T-cell (primary cell): Measurements from ENCODE around the gene CACNB4. TPM values are rescaled to one million over a fixed set of nuclear protein-coding genes. Genes with fewer than 3 reads are reported as not detected.

Source experiments
- ATAC-seq, 4 experiments: fragments of 200-7000 bp in 3 of 4; fragments of 150-1000 bp in 1 of 4; cut with Tn5 transposase; replicated peaks in 1 of 4; 1 replicate in 3 of 4; 2 replicates in 1 of 4; pipeline ENCODE4 v1.10.0; 2021; ENCODE audit warnings: moderate library complexity in 3 of 4, mild to moderate bottlenecking in 2 of 4, moderate number of reproducible peaks in 1 of 4
- CTCF ChIA-PET, 2 donors: fragments of 300-600 bp; sonication (Branson Sonifier 250); formaldehyde crosslinking; loops; one replicate each; lab custom pipeline; 2022; ENCODE audit warnings: antibody characterized with exemption in 2 of 2; lab: Charles Lee
- POLR2A ChIA-PET, 2 donors: fragments of 300-600 bp; sonication (Branson Sonifier 250); formaldehyde crosslinking; loops; one replicate each; lab custom pipeline; 2022; ENCODE audit warnings: antibody characterized with exemption in 2 of 2; lab: Charles Lee
- DNase-seq, 35 experiments: peaks; one replicate each; pipeline versions ENCODE4 v3.0.0 to v3.0.0-alpha.2; 2013 to 2023
- H3K27ac ChIP-seq: one replicate; pipeline ENCODE4 v1.5.1; 2013; ENCODE audit warnings: low read length
- H3K27me3 ChIP-seq, 2 experiments: replicated peaks in 1 of 2; 1 replicate in 1 of 2; 2 replicates in 1 of 2; pipeline versions ENCODE4 v1.6.1 to v1.7.0; 2013; ENCODE audit warnings: low read length in 1 of 2, mixed read lengths in 1 of 2; ENCODE audit not compliant: control insufficient read depth in 2 of 2, insufficient read depth in 2 of 2; ENCODE audit errors: extremely low read depth in 1 of 2
- H3K36me3 ChIP-seq, 2 donors: 1 replicate in 1 of 2; 2 replicates in 1 of 2; pipeline versions ENCODE4 v1.6.1 to v1.7.0; 2013; ENCODE audit warnings: low read length in 1 of 2; ENCODE audit not compliant: control insufficient read depth in 2 of 2, insufficient read depth in 1 of 2; ENCODE audit errors: extremely low read depth in 1 of 2
- H3K4me1 ChIP-seq, 2 experiments: 1 replicate in 1 of 2; 2 replicates in 1 of 2; pipeline versions ENCODE4 v1.6.1 to v1.7.0; 2013; ENCODE audit warnings: low read length in 2 of 2, mixed read lengths in 1 of 2; ENCODE audit not compliant: insufficient read depth in 2 of 2, control insufficient read depth in 1 of 2; ENCODE audit errors: extremely low read depth in 1 of 2
- H3K4me3 ChIP-seq, 2 donors: 1 replicate in 1 of 2; 2 replicates in 1 of 2; pipeline versions ENCODE4 v1.5.1 to v1.7.0; 2013; ENCODE audit warnings: mild to moderate bottlenecking in 2 of 2, low read length in 1 of 2, moderate library complexity in 1 of 2; ENCODE audit not compliant: control insufficient read depth in 1 of 2; ENCODE audit errors: extremely low read depth in 1 of 2
- H3K9me3 ChIP-seq: 2 replicates; pipeline ENCODE4 v1.7.0; 2013
- H3K27ac Mint-ChIP-seq, 2 donors: one replicate each; pipeline ENCODE4 v1.8.0; 2020 to 2021; ENCODE audit warnings: mild to moderate bottlenecking in 2 of 2, mixed read lengths in 2 of 2
- H3K27me3 Mint-ChIP-seq, 2 donors: one replicate each; pipeline ENCODE4 v1.8.0; 2021 to 2022; ENCODE audit warnings: mixed read lengths in 2 of 2
- H3K36me3 Mint-ChIP-seq: one replicate; pipeline ENCODE4 v1.8.0; 2021; ENCODE audit warnings: mixed read lengths
- H3K4me1 Mint-ChIP-seq, 3 donors: one replicate each; pipeline ENCODE4 v1.8.0; 2020 to 2022; ENCODE audit warnings: mixed read lengths in 3 of 3, mild to moderate bottlenecking in 1 of 3
- H3K4me3 Mint-ChIP-seq, 3 donors: one replicate each; pipeline ENCODE4 v1.8.0; 2020 to 2022; ENCODE audit warnings: mild to moderate bottlenecking in 3 of 3, mixed read lengths in 3 of 3, moderate library complexity in 3 of 3
- H3K9me3 Mint-ChIP-seq, 3 donors: one replicate each; pipeline ENCODE4 v1.8.0; 2020 to 2022; ENCODE audit warnings: mixed read lengths in 3 of 3
- WGBS: methylation state at CpG from one replicate; pipeline ENCODE4 v1.1.5; 2013; ENCODE audit warnings: missing lambda C conversion rate; ENCODE audit not compliant: insufficient coverage; 5-methylcytosine and 5-hydroxymethylcytosine counted together
- total RNA-seq, 35 experiments: library from RNA in 6 of 35; stranded (reverse) in 6 of 35; fragments of 120-200 nt in 1 of 35; gene quantifications; one replicate each; pipeline versions ENCODE4 v1.2.1 to v1.2.4 and lab custom pipeline; 2013 to 2026

The CACNB4 gene
- total RNA-seq, 5 donors from 2014 or later (not counting 1 experiment from before 2014, with no cell fraction given) = 0.16 to 1.2 (median 0.47) TPM

DNA sequence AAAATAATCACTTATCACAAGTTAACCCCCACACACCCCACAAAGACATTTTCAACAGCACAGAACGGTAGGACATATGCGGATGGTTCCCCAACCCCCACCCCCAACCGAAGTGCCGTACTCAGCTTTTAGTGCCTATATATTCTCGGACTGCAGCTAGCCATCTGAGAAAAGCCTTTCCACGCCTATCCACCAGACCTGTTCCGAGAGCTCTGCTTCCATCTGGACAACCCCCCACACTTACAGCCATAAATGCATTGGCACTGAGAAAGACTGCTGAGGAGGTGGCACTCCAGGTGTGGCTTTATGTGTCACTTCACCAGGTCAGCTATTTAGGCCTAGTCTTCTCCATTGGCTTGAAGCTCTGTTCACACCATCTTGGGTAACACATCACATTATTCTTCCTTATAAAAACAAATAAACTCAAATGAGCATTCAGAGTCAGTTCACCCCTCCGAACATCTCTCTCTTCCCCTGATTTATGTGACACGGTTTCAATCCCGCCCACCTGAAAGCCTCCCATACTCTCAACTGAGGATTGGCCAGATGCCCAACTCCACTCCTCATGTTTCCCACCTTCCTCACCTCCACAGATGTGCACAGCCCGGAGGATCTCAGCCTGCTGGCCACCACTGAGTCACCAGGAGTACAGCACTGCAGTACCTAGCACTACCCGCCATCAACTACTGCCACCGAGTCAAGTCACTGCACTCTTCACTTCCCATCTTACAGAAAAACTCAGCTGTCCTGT is 127.4 kb downstream of the CACNB4 start:
- no peaks in the 10 kb centered on the region for H3K36me3 Mint-ChIP-seq
- H3K27ac Mint-ChIP-seq = no peak overlapping the region
- Histone ChIP-seq H3K36me3 (no peaks in the 10 kb centered on the region), H3K9me3 (no peaks in the 10 kb centered on the region), H3K4me1 (no peaks in the 10 kb centered on the region), H3K27ac (no peak overlapping the region), H3K4me3 (no peak overlapping the region), H3K27me3 (peaks cover 0 to 3% of the 10 kb centered on the region in 2 experiments)
- no peak overlapping the region for H3K4me3 Mint-ChIP-seq
- H3K9me3 Mint-ChIP-seq = no peaks in the 10 kb centered on the region
- ATAC-seq (no peak), DNase-seq (no peak)
- ChIA-PET POLR2A (no interaction called here), CTCF (interaction anchor here in 1 of 2 donors (0.5 kb wide), 1 partner anchor 39 kb away, joined by 4 read pairs; no protein-coding TSS in a partner anchor)
- 91% methylated on average over 13 of the region's 13 CpGs for WGBS
- peaks cover 2 to 3% of the 10 kb centered on the region in 2 donors for H3K27me3 Mint-ChIP-seq
- peaks cover 0 to 5% (median 5%) of the 10 kb centered on the region in 3 donors for H3K4me1 Mint-ChIP-seq

GRCh38 chr2:151968770-151969470 is 129.9 kb downstream of the CACNB4 start:
- POLR2A ChIA-PET = interaction anchor here in 1 of 2 donors (0.6 kb wide), 1 partner anchor 464 kb away, joined by 3 read pairs; no protein-coding TSS in a partner anchor
- Histone ChIP-seq H3K4me3 (no peak overlapping the region), H3K27ac (no peak overlapping the region), H3K4me1 (no peaks in the 10 kb centered on the region), H3K27me3 (peaks cover 0 to 3% of the 10 kb centered on the region in 2 experiments), H3K9me3 (no peaks in the 10 kb centered on the region), H3K36me3 (no peaks in the 10 kb centered on the region)
- Mint-ChIP-seq H3K27me3 (peaks cover 0 to 3% of the 10 kb centered on the region in 2 donors), H3K4me3 (no peak overlapping the region), H3K27ac (no peak overlapping the region), H3K36me3 (no peaks in the 10 kb centered on the region), H3K4me1 (peaks cover 0 to 3% (median 3%) of the 10 kb centered on the region in 3 donors), H3K9me3 (no peaks in the 10 kb centered on the region)
- DNase-seq = no peak
- no peak for ATAC-seq
- CTCF ChIA-PET = no interaction called here
- WGBS = 80% methylated on average over 2 of the region's 4 CpGs

DNA sequence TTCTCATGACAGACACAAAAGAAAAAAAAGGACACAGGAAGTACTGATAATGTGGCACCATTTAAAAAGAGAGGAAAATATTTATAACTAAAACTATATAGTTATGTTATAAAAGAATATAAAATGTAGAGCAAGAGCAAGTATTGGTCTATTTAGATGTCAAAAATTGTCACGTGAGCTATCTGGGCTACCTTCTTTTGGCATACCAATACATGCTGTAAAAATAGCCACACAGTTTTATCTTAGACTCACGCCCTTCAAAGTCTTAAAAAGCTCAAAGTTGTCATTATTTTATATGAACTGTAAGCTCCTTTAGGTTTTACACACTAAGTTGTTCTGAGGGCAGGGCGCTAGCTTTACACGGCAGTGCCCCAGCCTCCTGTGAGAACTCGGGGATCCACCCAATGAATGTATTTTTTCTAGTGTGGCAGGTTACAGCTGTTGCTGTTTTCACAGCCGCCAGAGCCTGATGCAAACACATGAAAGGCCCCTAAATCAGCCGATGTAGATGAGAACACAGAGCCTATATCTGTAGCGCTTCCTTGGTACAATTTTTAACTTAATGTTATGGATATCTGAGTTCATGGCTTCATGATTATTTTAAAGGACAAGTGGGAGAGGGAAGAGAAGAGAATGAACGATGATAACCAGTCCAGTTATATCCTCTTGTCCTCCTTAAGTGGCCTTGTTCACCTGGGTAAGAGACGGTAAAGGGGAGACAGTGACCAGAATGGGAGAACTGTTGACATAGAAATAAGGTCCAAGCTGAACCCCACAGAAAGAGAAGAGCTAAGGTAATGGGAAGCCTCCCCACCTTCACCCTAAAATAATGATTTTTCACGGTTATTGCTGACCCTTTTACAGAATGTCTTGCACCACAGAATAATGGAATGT is 130.8 kb downstream of the CACNB4 start:
- Histone ChIP-seq H3K27me3 (no peaks in the 10 kb centered on the region), H3K36me3 (no peaks in the 10 kb centered on the region), H3K9me3 (no peaks in the 10 kb centered on the region), H3K4me3 (no peak overlapping the region), H3K27ac (no peak overlapping the region), H3K4me1 (no peaks in the 10 kb centered on the region)
- WGBS = 80% methylated on average over 2 of the region's 11 CpGs
- POLR2A ChIA-PET = no interaction called here
- Mint-ChIP-seq H3K36me3 (no peaks in the 10 kb centered on the region), H3K27me3 (peaks cover 0 to 3% of the 10 kb centered on the region in 2 donors), H3K9me3 (no peaks in the 10 kb centered on the region), H3K4me1 (no peaks in the 10 kb centered on the region), H3K27ac (no peak overlapping the region), H3K4me3 (no peak overlapping the region)
- ATAC-seq (no peak), DNase-seq (no peak)
- CTCF ChIA-PET = interaction anchor here in 1 of 2 donors (0.6 kb wide), 1 partner anchor 15 kb away, joined by 3 read pairs; no protein-coding TSS in a partner anchor

DNA sequence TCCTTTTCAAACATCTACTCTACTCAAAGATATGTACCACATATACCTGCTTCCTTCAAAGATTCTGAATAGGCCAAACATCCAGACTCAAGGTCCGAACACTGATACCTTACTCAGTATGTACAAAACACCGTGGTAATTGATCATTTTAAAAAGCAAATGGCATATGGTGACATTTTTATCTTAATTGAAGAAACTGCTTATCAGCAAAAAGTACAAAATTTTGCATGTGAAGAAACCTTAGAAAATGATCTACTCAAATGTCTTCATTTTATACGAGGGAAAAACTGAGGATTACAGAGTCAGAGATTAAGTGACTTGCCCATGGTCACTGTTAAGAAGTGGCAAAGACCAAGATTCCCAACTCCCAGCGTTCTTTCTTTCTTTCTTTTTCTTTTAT is 133.0 kb downstream of the CACNB4 start:
- no peak overlapping the region for H3K4me3 ChIP-seq
- WGBS = no CpG with 5 or more reads among the region's 4 CpGs
- H3K4me1 ChIP-seq = no peaks in the 10 kb centered on the region
- no peaks in the 10 kb centered on the region for H3K4me1 Mint-ChIP-seq
- no peaks in the 10 kb centered on the region for H3K36me3 ChIP-seq
- no peaks in the 10 kb centered on the region for H3K36me3 Mint-ChIP-seq
- H3K9me3 Mint-ChIP-seq = no peaks in the 10 kb centered on the region
- no peak overlapping the region for H3K27ac ChIP-seq
- DNase-seq (no peak), ATAC-seq (no peak)
- no peaks in the 10 kb centered on the region for H3K9me3 ChIP-seq
- ChIA-PET CTCF (no interaction called here), POLR2A (no interaction called here)
- no peaks in the 10 kb centered on the region for H3K27me3 ChIP-seq
- H3K27ac Mint-ChIP-seq = no peak overlapping the region
- H3K27me3 Mint-ChIP-seq = peaks cover 0 to 9% of the 10 kb centered on the region in 2 donors
- no peak overlapping the region for H3K4me3 Mint-ChIP-seq

DNA sequence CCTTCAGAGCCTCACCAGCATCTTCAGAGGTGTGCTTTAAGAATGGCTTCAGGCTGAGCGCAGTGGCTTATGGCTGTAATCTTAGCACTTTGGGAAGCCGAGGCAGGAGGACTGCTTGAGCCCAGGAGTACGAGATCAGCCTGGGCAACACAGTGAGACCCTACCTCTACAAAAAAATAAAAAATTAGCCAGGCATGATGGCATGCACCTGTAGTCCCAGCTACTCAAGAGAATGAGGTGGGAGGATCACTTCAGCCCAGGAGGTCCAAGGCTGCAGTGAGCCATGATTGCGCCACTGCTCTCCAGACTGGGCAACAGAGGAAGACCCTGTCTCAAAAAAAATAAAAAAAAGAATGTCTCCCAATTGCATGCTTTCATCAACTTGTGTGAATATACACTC is 137.3 kb downstream of the CACNB4 start:
- 100% methylated on average over 1 of the region's 4 CpGs for WGBS
- CTCF ChIA-PET = no interaction called here
- POLR2A ChIA-PET = no interaction called here

DNA sequence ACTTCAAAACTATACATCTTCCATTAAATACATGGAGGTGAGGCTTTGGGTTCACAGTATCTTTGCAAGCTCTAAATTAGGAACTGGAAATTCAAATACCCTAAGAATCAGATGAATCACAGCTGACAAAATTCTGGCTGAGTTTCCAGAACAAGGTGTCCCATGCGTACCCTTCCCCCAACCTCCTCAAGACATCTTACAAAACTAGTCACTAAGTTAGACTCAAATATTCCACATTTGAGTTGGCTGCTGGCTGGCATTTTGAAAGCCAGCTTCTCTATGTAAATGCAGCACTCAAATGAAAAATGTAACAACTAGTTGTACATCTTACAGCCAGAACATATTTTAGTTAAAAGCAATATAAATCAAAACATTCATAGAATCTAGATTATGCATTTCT is 139.6 kb downstream of the CACNB4 start:
- Histone ChIP-seq H3K36me3 (no peaks in the 10 kb centered on the region), H3K9me3 (no peaks in the 10 kb centered on the region), H3K4me1 (no peaks in the 10 kb centered on the region), H3K4me3 (no peak overlapping the region), H3K27ac (no peak overlapping the region), H3K27me3 (no peaks in the 10 kb centered on the region)
- no peaks in the 10 kb centered on the region for H3K9me3 Mint-ChIP-seq
- DNase-seq (no peak), ATAC-seq (no peak)
- peaks cover 0 to 12% of the 10 kb centered on the region in 2 donors for H3K27me3 Mint-ChIP-seq
- H3K27ac Mint-ChIP-seq = no peak overlapping the region
- WGBS = 88% methylated on average over 1 of the region's 1 CpG
- H3K36me3 Mint-ChIP-seq = no peaks in the 10 kb centered on the region
- POLR2A ChIA-PET = no interaction called here
- CTCF ChIA-PET = no interaction called here
- no peak overlapping the region for H3K4me3 Mint-ChIP-seq
- H3K4me1 Mint-ChIP-seq = no peaks in the 10 kb centered on the region

More for the DNA sequence above, 137.3 kb downstream of the CACNB4 start:
- H3K27me3 ChIP-seq = no peaks in the 10 kb centered on the region
- H3K9me3 ChIP-seq = no peaks in the 10 kb centered on the region
- H3K4me1 Mint-ChIP-seq = no peaks in the 10 kb centered on the region
- ATAC-seq (no peak), DNase-seq (no peak)
- H3K9me3 Mint-ChIP-seq = no peaks in the 10 kb centered on the region
- peaks cover 0 to 12% of the 10 kb centered on the region in 2 donors for H3K27me3 Mint-ChIP-seq
- no peaks in the 10 kb centered on the region for H3K36me3 Mint-ChIP-seq
- no peak overlapping the region for H3K4me3 ChIP-seq
- no peak overlapping the region for H3K4me3 Mint-ChIP-seq
- H3K4me1 ChIP-seq = no peaks in the 10 kb centered on the region
- no peak overlapping the region for H3K27ac ChIP-seq
- H3K27ac Mint-ChIP-seq = no peak overlapping the region
- no peaks in the 10 kb centered on the region for H3K36me3 ChIP-seq
